Left kidney (tissue), 2 donors: ENCODE measurements around the gene LEF1. TPM values are rescaled to one million over a fixed set of nuclear protein-coding genes. Genes with fewer than 3 reads are reported as not detected.
"Not testable (repeated sequence)": the region's sequence is repeated elsewhere in the genome, so short reads cannot be mapped to it uniquely, and the experiment has no call there.

ENCODE experiments used
- DNase-seq: peaks from one replicate; pipeline ENCODE4 v3.0.0-alpha.2; 2013
- polyA plus RNA-seq: library from polyadenylated mRNA; unstranded; fragments of 120-200 nt; gene quantifications from one replicate; pipeline ENCODE4 v1.2.1, GENCODE V29; 2013; ENCODE audit not compliant: insufficient read length

The LEF1 gene
- polyA plus RNA-seq, 1 donor: 83.2 TPM

GRCh38 chr4:108060686-108061321, 107.9 kb downstream of the LEF1 start:
- peak; percentile 55 for DNase-seq

- DNase-seq: no peak
Measured at GRCh38 chr4:108060164-108060563, 108.6 kb downstream of the LEF1 start.

GRCh38 chr4:108058685-108059440, 109.9 kb downstream of the LEF1 start:
- no peak for DNase-seq

- no peak for DNase-seq
Measured at GRCh38 chr4:108056418-108056817, 112.3 kb downstream of the LEF1 start.

- DNase-seq: no peak
Measured at GRCh38 chr4:108055787-108056186, 112.9 kb downstream of the LEF1 start.

- no peak for DNase-seq
Measured at GRCh38 chr4:108054025-108054638, 114.6 kb downstream of the LEF1 start.

GRCh38 chr4:108053251-108053711, 115.5 kb downstream of the LEF1 start:
- DNase-seq: no peak

- no peak for DNase-seq
Measured at GRCh38 chr4:108052558-108053120, 116.1 kb downstream of the LEF1 start.

GRCh38 chr4:108051343-108051742, 117.4 kb downstream of the LEF1 start:
- no peak for DNase-seq

GRCh38 chr4:108050166-108051111, 118.3 kb downstream of the LEF1 start:
- DNase-seq: not testable (repeated sequence)

- DNase-seq: no peak
Measured at GRCh38 chr4:108049406-108049805, 119.3 kb downstream of the LEF1 start.

- no peak for DNase-seq
Measured at GRCh38 chr4:108048997-108049396, 119.7 kb downstream of the LEF1 start.

GRCh38 chr4:108048157-108048556, 120.6 kb downstream of the LEF1 start:
- no peak for DNase-seq

- no peak for DNase-seq
Measured at GRCh38 chr4:108047199-108047598, 121.5 kb downstream of the LEF1 start.

- DNase-seq: no peak
Measured at GRCh38 chr4:108045687-108046024, 123.1 kb downstream of the LEF1 start.

GRCh38 chr4:108044951-108045686, 123.6 kb downstream of the LEF1 start:
- DNase-seq: no peak

GRCh38 chr4:108043526-108043925, 125.2 kb downstream of the LEF1 start:
- no peak for DNase-seq

- no peak for DNase-seq
Measured at GRCh38 chr4:108042927-108043326, 125.8 kb downstream of the LEF1 start.

- no peak for DNase-seq
Measured at GRCh38 chr4:108037884-108038283, 130.8 kb downstream of the LEF1 start.

GRCh38 chr4:108036213-108036612, 132.5 kb downstream of the LEF1 start:
- DNase-seq: no peak

GRCh38 chr4:108035691-108036090, 133.0 kb downstream of the LEF1 start:
- no peak for DNase-seq
